ENCODE data around the gene SACM1L. TPM values are rescaled to one million over a fixed set of nuclear protein-coding genes. Genes with fewer than 3 reads are reported as not detected.

SACM1L gene
- total and polyA plus RNA-seq, 2 of the 8 experiments (the other 6 are each of a cell fraction or from before 2014, with no cell fraction given), result 20.1 to 61.0 TPM

- Histone ChIP-seq H4K5ac (ENCODE audit: insufficient read length, low read depth, low read length) (no peak overlapping the region), H3K9me3 (ENCODE audit: insufficient read depth in 2 of 2, low read depth in 1 of 2, low read length in 1 of 2) (peaks cover 0 to 6% of the 10 kb centered on the region in 2 experiments; a peak in 1 of 4 replicates), H3K4me1 (replicated peaks in 1 of 4; ENCODE audit: control insufficient read depth in 3 of 4, insufficient read depth in 4 of 4, low read length in 3 of 4) (peaks cover 0 to 5% (median 1%) of the 10 kb centered on the region in 4 experiments; a peak in 2 of 7 replicates), H3K36me3 (ENCODE audit: control insufficient read depth in 2 of 4, insufficient read depth in 4 of 4, low read length in 3 of 4) (no peaks in the 10 kb centered on the region), H3K4me3 (ENCODE audit: extremely low read depth in 1 of 4, insufficient read depth in 2 of 4, low read depth in 3 of 4, low read length in 4 of 4) (no peak overlapping the region), H3K23me2 (ENCODE audit: low read depth, low read length) (no peaks in the 10 kb centered on the region), H2BK12ac (ENCODE audit: low read depth, low read length) (no peak overlapping the region), H4K91ac (replicated peaks; ENCODE audit: insufficient read length, low read length) (no peak overlapping the region), H3K79me1 (ENCODE audit: low read depth, low read length) (no peaks in the 10 kb centered on the region), H3K56ac (replicated peaks; ENCODE audit: insufficient read length, low read depth, low read length) (no peak overlapping the region), H2BK15ac (ENCODE audit: low read length) (no peak overlapping the region), H2BK120ac (replicated peaks; ENCODE audit: low read depth, low read length) (no peak overlapping the region), H4K8ac (ENCODE audit: extremely low read depth, insufficient read depth, low read length) (no peak overlapping the region), H3K4me2 (ENCODE audit: insufficient read depth in 1 of 2, low read depth in 2 of 2, low read length in 2 of 2) (no peak overlapping the region), H2AK5ac (ENCODE audit: low read depth, low read length) (no peak overlapping the region), H3K27me3 (replicated peaks in 1 of 4; ENCODE audit: control insufficient read depth in 3 of 4, extremely low read depth in 1 of 4, insufficient read depth in 3 of 4, low read length in 3 of 4) (no peaks in the 10 kb centered on the region; a peak in 1 of 7 replicates), H3K14ac (ENCODE audit: insufficient read length) (no peak overlapping the region), H3K27ac (ENCODE audit: low read depth, low read length) (no peak overlapping the region), H2AFZ (ENCODE audit: low read length) (no peak overlapping the region), H3K23ac (ENCODE audit: insufficient read length) (no peak overlapping the region), H3K4ac (replicated peaks; ENCODE audit: insufficient read length, low read depth, low read length) (no peak overlapping the region), H3K79me2 (ENCODE audit: control insufficient read depth in 1 of 2, insufficient read depth in 2 of 2, low read length in 2 of 2) (no peaks in the 10 kb centered on the region), H3K18ac (ENCODE audit: extremely low read depth, low read length) (no peak overlapping the region), H4K20me1 (replicated peaks in 1 of 2; ENCODE audit: control insufficient read depth in 1 of 2, insufficient read depth in 2 of 2, low read length in 2 of 2) (no peaks in the 10 kb centered on the region), H3K9ac (replicated peaks in 1 of 4; ENCODE audit: extremely low read depth in 1 of 4, low read depth in 3 of 4, low read length in 3 of 4) (no peak overlapping the region), H2BK20ac (ENCODE audit: low read length) (no peak overlapping the region), H2BK5ac (ENCODE audit: low read depth, low read length) (no peak overlapping the region)
- no peak for FAIRE-seq
- DNase-seq (ENCODE audit: low read depth in 1 of 2, low spot score in 2 of 2), result no peak
- CTCF ChIA-PET (ENCODE audit: partially characterized antibody), result interaction anchor here (0.7 to 6.1 kb wide), 14 partner anchors 9 to 316 kb away, joined by 3 to 64 read pairs (median 4); partner anchors contain the start of gene LIMD1
- POLR2A ChIA-PET (ENCODE audit: partially characterized antibody), result interaction anchor here (0.7 kb wide), 1 partner anchor 70 kb away, joined by 3 read pairs; no protein-coding TSS in a partner anchor
- WGBS, 2 experiments (ENCODE audit: extremely low coverage in 1 of 2, insufficient coverage in 1 of 2, insufficient read length in 1 of 2, insufficient replicate concordance in 2 of 2, low coverage in 1 of 2, low lambda C conversion rate in 2 of 2, missing lambda C conversion rate in 1 of 2), result 89% methylated on average over 17 of the region's 19 CpGs; no CpG with 5 or more reads in 1 of the 2 experiments
- TF ChIP-seq SRF (IDR thresholded peaks at IDR 0.05; ENCODE audit: low read depth, low read length) (no peak), SP1 (IDR thresholded peaks at IDR 0.05; ENCODE audit: low read depth, low read length) (no peak), CHD2 (IDR thresholded peaks at IDR 0.05; ENCODE audit: low read length) (no peak), CBX8 (IDR thresholded peaks at IDR 0.05; ENCODE audit: borderline replicate concordance, low read depth, low read length) (no peak), SAP30 (IDR thresholded peaks at IDR 0.05; ENCODE audit: insufficient read depth, insufficient replicate concordance, low read length) (no peak), NANOG (IDR thresholded peaks at IDR 0.05; ENCODE audit: insufficient read depth, low read depth, low read length, poor library complexity, severe bottlenecking) (no peak), FOSL1 (IDR thresholded peaks at IDR 0.05; ENCODE audit: insufficient read depth, low read depth, low read length) (no peak)
These were observed 73.6 kb downstream of the SACM1L start for GRCh38 chr3:45762647-45763302.

All from H1 (cell line).